Astrocyte (in vitro differentiated cells and primary cell): Measurements from ENCODE around the gene TSPEAR. TPM values are rescaled to one million over a fixed set of nuclear protein-coding genes. Genes with fewer than 3 reads are reported as not detected.

ENCODE experiments used
- DNase-seq: peaks from one replicate; pipeline ENCODE4 v3.0.0-alpha.2; 2010; ENCODE audit warnings: low read depth
- FAIRE-seq: peaks from 2 replicates; lab custom pipeline; 2011; peaks lifted over from hg19 to GRCh38; lab: Jason Lieb, UNC
- H2AFZ ChIP-seq: 2 replicates; pipeline ENCODE4 v1.6.0; 2012; ENCODE audit warnings: low read depth, low read length, inconsistent platforms
- H3K27ac ChIP-seq: 2 replicates; pipeline ENCODE4 v1.5.1; 2011; ENCODE audit warnings: low read depth, low read length, inconsistent platforms
- H3K27me3 ChIP-seq: 2 replicates; pipeline ENCODE4 v1.6.0; 2011; ENCODE audit warnings: low read length, inconsistent platforms; ENCODE audit not compliant: insufficient read depth
- H3K36me3 ChIP-seq: 2 replicates; pipeline ENCODE4 v1.5.1; 2011; ENCODE audit warnings: low read length, inconsistent platforms; ENCODE audit not compliant: insufficient read depth
- H3K4me1 ChIP-seq: 2 replicates; pipeline ENCODE4 v1.5.1; 2011; ENCODE audit warnings: low read length, inconsistent platforms; ENCODE audit not compliant: insufficient read depth
- H3K4me2 ChIP-seq: 2 replicates; pipeline ENCODE4 v1.6.0; 2012; ENCODE audit warnings: low read length, inconsistent platforms
- H3K4me3 ChIP-seq: 2 replicates; pipeline ENCODE4 v1.5.1; 2011; ENCODE audit warnings: low read depth, mild to moderate bottlenecking, low read length, inconsistent platforms; ENCODE audit not compliant: insufficient read depth
- H3K79me2 ChIP-seq: 2 replicates; pipeline ENCODE4 v1.6.0; 2012; ENCODE audit warnings: mild to moderate bottlenecking, low read length, inconsistent platforms; ENCODE audit not compliant: insufficient read depth
- H3K9ac ChIP-seq: 2 replicates; pipeline ENCODE4 v1.6.0; 2012; ENCODE audit warnings: mild to moderate bottlenecking, low read length, inconsistent platforms
- H3K9me3 ChIP-seq: 2 replicates; pipeline ENCODE4 v1.5.1; 2012; ENCODE audit warnings: low read depth, mild to moderate bottlenecking, low read length, inconsistent platforms; ENCODE audit not compliant: insufficient read depth
- H4K20me1 ChIP-seq: 2 replicates; pipeline ENCODE4 v1.6.0; 2012; ENCODE audit warnings: low read length, inconsistent platforms; ENCODE audit not compliant: insufficient read depth
- H3K27ac Mint-ChIP-seq: one replicate; pipeline ENCODE4 v1.8.0; 2021; ENCODE audit warnings: mild to moderate bottlenecking, mixed read lengths; ENCODE audit not compliant: unreplicated experiment
- H3K27me3 Mint-ChIP-seq: one replicate; pipeline ENCODE4 v1.8.0; 2021; ENCODE audit warnings: low read depth, mixed read lengths; ENCODE audit not compliant: unreplicated experiment
- H3K36me3 Mint-ChIP-seq: one replicate; pipeline ENCODE4 v1.8.0; 2021; ENCODE audit warnings: low read depth, mixed read lengths; ENCODE audit not compliant: unreplicated experiment
- H3K4me1 Mint-ChIP-seq: one replicate; pipeline ENCODE4 v1.8.0; 2021; ENCODE audit warnings: low read depth, mixed read lengths; ENCODE audit not compliant: unreplicated experiment
- H3K4me3 Mint-ChIP-seq: one replicate; pipeline ENCODE4 v1.8.0; 2021; ENCODE audit warnings: mild to moderate bottlenecking, moderate library complexity, mixed read lengths; ENCODE audit not compliant: unreplicated experiment
- H3K9me3 Mint-ChIP-seq: one replicate; pipeline ENCODE4 v1.8.0; 2021; ENCODE audit warnings: mild to moderate bottlenecking, mixed read lengths; ENCODE audit not compliant: unreplicated experiment
- EZH2 ChIP-seq: IDR thresholded peaks from 2 replicates; pipeline ENCODE4 v1.6.1; 2012; ENCODE audit warnings: mild to moderate bottlenecking, low read length, inconsistent platforms; ENCODE audit not compliant: insufficient read depth
- total RNA-seq: library from RNA; stranded (reverse); gene quantifications from 2 replicates; pipeline ENCODE4 v1.2.1, GENCODE V29; 2021
- TF ChIP-seq, protein P1 (sequence below): IDR thresholded peaks from 2 replicates; pipeline ENCODE4 v1.5.1; 2011; ENCODE audit warnings: low read depth, mild to moderate bottlenecking, inconsistent platforms, low read length, moderate library complexity; ENCODE audit not compliant: insufficient read depth

Gene TSPEAR
- total RNA-seq, 1 donor from 2014 or later: not detected

DNA sequence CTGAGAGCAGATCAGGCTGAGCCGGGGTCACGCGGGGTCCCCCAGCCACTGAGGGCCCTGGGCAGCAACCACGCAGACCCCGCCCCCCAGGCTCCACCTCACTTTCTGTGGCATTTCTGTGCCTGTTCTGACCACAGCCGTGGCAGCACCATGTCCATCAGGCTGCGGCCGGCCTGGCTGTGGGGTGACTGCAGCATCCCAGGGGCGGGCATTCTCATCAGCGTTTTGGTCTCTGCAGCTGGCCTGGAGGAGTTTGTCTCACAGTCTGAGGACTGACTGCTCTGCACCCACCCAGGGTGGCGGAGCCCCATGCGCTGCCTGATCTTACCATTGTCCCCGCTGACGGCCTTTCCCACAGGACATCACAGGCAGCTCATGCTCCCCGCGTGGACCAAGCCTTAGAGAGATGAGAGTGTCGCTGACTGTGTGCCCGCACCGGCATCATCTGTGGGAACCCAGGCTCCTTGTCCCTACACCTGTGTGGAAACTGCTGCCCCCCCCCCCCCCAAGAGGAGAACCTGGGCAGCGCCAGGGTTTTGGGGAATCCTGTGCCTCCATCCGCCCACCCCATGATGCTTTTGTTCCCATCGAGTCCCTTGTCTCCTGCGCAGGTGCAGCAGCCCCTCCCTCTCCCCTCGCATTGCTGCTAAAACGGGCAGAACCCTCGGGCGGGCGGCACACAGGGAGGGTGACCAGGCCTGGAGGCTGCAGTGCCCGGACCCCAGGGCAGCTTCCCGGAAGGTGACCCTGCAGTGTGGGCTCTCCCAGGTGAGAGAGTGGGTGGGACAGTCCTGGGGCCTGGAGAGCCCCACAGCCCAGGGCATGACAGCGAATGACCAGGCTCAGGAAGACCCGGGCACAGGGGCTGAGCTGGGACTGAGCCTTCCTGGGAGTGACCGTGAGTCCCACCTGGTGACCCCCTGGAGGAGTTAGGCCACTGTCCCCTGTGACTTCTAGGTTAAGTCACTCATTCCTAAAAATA, 173.2 kb downstream of the TSPEAR start:
- H3K36me3 Mint-ChIP-seq: no peaks in the 10 kb centered on the region
- Histone ChIP-seq H2AFZ (no peak overlapping the region), H3K4me3 (no peak overlapping the region), H3K36me3 (no peaks in the 10 kb centered on the region), H3K9ac (no peak overlapping the region), H3K27me3 (no peaks in the 10 kb centered on the region), H3K9me3 (no peaks in the 10 kb centered on the region), H3K4me1 (no peaks in the 10 kb centered on the region), H3K4me2 (no peak overlapping the region), H4K20me1 (no peaks in the 10 kb centered on the region), H3K27ac (no peak overlapping the region), H3K79me2 (no peaks in the 10 kb centered on the region)
- H3K27ac Mint-ChIP-seq: no peak overlapping the region
- H3K4me1 Mint-ChIP-seq: no peaks in the 10 kb centered on the region
- DNase-seq: no peak
- H3K4me3 Mint-ChIP-seq: no peak overlapping the region
- no peak for FAIRE-seq
- peaks cover 4% of the 10 kb centered on the region for H3K27me3 Mint-ChIP-seq
- TF ChIP-seq, protein P1, sequence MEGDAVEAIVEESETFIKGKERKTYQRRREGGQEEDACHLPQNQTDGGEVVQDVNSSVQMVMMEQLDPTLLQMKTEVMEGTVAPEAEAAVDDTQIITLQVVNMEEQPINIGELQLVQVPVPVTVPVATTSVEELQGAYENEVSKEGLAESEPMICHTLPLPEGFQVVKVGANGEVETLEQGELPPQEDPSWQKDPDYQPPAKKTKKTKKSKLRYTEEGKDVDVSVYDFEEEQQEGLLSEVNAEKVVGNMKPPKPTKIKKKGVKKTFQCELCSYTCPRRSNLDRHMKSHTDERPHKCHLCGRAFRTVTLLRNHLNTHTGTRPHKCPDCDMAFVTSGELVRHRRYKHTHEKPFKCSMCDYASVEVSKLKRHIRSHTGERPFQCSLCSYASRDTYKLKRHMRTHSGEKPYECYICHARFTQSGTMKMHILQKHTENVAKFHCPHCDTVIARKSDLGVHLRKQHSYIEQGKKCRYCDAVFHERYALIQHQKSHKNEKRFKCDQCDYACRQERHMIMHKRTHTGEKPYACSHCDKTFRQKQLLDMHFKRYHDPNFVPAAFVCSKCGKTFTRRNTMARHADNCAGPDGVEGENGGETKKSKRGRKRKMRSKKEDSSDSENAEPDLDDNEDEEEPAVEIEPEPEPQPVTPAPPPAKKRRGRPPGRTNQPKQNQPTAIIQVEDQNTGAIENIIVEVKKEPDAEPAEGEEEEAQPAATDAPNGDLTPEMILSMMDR: no peak
- no peak for TF ChIP-seq EZH2
- peaks cover 6% of the 10 kb centered on the region for H3K9me3 Mint-ChIP-seq

GRCh38 chr21:44535963-44536362, 175.4 kb downstream of the TSPEAR start:
- Histone ChIP-seq H3K36me3 (no peaks in the 10 kb centered on the region), H3K27me3 (no peaks in the 10 kb centered on the region), H4K20me1 (no peaks in the 10 kb centered on the region), H3K4me3 (no peak overlapping the region), H3K4me2 (no peak overlapping the region), H3K9ac (no peak overlapping the region), H3K79me2 (no peaks in the 10 kb centered on the region), H2AFZ (no peak overlapping the region), H3K27ac (no peak overlapping the region), H3K9me3 (no peaks in the 10 kb centered on the region), H3K4me1 (no peaks in the 10 kb centered on the region)
- Mint-ChIP-seq H3K36me3 (no peaks in the 10 kb centered on the region), H3K4me1 (no peaks in the 10 kb centered on the region), H3K4me3 (no peak overlapping the region), H3K27me3 (peaks cover 16% of the 10 kb centered on the region), H3K9me3 (peaks cover 11% of the 10 kb centered on the region), H3K27ac (no peak overlapping the region)
- FAIRE-seq: no peak
- TF ChIP-seq, protein P1: no peak
- TF ChIP-seq EZH2: no peak
- no peak for DNase-seq

GRCh38 chr21:44534688-44535087, 176.7 kb downstream of the TSPEAR start:
- TF ChIP-seq EZH2: no peak
- TF ChIP-seq, protein P1: no peak
- no peak overlapping the region for H3K27ac Mint-ChIP-seq

More at GRCh38 chr21:44534688-44535087, 176.7 kb downstream of the TSPEAR start:
- Histone ChIP-seq H3K79me2 (no peaks in the 10 kb centered on the region), H3K4me3 (no peak overlapping the region), H3K9ac (no peak overlapping the region), H4K20me1 (no peaks in the 10 kb centered on the region), H3K27ac (no peak overlapping the region), H3K27me3 (no peaks in the 10 kb centered on the region), H2AFZ (no peak overlapping the region), H3K9me3 (no peaks in the 10 kb centered on the region), H3K4me1 (no peaks in the 10 kb centered on the region), H3K36me3 (no peaks in the 10 kb centered on the region), H3K4me2 (no peak overlapping the region)
- FAIRE-seq (no peak), DNase-seq (no peak)
- H3K9me3 Mint-ChIP-seq: peaks cover 9% of the 10 kb centered on the region
- H3K36me3 Mint-ChIP-seq: no peaks in the 10 kb centered on the region
- no peak overlapping the region for H3K4me3 Mint-ChIP-seq
- no peaks in the 10 kb centered on the region for H3K4me1 Mint-ChIP-seq
- H3K27me3 Mint-ChIP-seq: peaks cover 27% of the 10 kb centered on the region
